Esophagus muscularis mucosa (tissue), 3 donors: ENCODE results near the gene ALCAM.

Experiments used
- CTCF ChIP-seq, 3 experiments: fragments of 200-600 bp in 2 of 3; fragments of 450-650 bp in 1 of 3; sonication (generic) in 2 of 3; IDR thresholded peaks; one replicate each; pipeline ENCODE4 v1.5.1; 2017 to 2019; ENCODE audit warnings: antibody characterized with exemption in 3 of 3, mild to moderate bottlenecking in 2 of 3, moderate library complexity in 1 of 3
- POLR2A ChIP-seq: fragments of 450-650 bp; IDR thresholded peaks from one replicate; pipeline ENCODE4 v1.6.1; 2017; ENCODE audit warnings: antibody characterized with exemption, moderate library complexity, mild to moderate bottlenecking, low read depth

GRCh38 chr3:105582015-105582414 is 215.3 kb downstream of the ALCAM start:
- no peak for TF ChIP-seq POLR2A
- TF ChIP-seq CTCF (IDR thresholded peaks at IDR 0.05) = no peak
